HG02970 (cell line): ENCODE data around the gene CCDC93.
"Not testable (repeated sequence)": the region's sequence is repeated elsewhere in the genome, so short reads cannot be mapped to it uniquely, and the experiment has no call there.

Experiments used
- ATAC-seq: cut with Tn5 transposase; IDR thresholded peaks from one replicate; pipeline ENCODE4 v1.9.1; 2021; ENCODE audit warnings: mild to moderate bottlenecking, moderate library complexity, moderate number of reproducible peaks; ENCODE audit not compliant: unreplicated experiment, low FRiP score

CCDC93 gene

DNA sequence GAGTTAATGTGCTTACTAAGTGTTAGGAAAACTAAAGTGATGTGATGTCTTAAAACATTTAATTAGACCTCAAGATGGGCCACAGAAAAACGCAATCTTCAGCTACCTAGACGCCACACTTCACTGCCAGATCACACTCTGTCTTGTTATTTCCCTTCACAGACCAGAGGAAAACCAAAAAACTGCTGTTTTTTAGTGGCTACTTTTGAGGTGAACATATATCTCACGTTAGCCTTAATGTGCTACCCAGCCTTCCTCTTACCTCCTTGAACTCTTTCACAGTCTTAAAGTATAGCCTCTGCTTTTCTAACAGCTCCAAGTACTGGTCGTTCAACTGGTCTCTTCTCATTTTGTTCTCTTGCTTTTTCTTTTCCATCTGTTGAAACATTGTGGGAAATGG, 83.1 kb downstream of the CCDC93 start:
- ATAC-seq: no peak

DNA sequence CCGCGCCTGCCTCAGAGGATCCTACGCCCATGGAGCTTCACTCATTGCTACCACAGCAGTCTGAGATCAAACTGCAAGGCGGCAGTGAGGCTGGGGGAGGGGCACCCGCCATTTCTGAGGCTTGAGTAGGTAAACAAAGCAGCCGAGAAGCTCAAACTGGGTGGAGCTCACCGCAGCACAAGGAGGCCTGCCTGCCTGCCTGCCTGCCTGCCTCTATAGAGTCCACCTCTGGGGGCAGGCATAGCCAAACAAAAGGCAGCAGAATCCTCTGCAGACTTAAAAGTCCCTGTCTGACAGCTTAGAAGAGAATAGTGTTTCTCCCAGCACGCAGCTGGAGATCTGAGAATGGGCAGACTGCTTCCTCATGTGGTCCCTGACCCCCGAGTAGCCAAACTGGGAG, 90.4 kb downstream of the CCDC93 start:
- not testable (repeated sequence) for ATAC-seq

DNA sequence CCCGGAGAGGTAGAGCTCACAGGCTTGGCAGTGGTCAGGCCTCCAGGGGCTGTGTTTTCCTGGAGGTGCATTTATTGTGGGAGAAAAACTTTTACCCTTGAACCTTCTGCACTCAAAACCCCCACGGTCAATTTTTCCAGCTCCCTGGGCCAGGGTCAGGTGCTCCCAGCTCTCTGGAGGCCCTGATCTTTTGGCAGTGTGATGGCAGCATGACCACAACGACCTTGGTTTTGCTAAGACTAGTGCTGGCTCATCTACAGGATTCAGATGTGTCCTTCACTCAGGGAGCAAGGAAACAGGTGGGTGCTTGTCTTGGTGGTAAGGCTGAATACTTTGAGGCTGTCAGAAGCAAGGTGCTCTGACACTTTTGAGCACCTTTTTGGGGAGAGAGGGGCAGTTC, 92.3 kb downstream of the CCDC93 start:
- ATAC-seq: no peak

GRCh38 chr2:117918608-117919007, 95.3 kb downstream of the CCDC93 start:
- ATAC-seq: no peak

GRCh38 chr2:117917223-117917917, 96.5 kb downstream of the CCDC93 start:
- ATAC-seq: no peak

DNA sequence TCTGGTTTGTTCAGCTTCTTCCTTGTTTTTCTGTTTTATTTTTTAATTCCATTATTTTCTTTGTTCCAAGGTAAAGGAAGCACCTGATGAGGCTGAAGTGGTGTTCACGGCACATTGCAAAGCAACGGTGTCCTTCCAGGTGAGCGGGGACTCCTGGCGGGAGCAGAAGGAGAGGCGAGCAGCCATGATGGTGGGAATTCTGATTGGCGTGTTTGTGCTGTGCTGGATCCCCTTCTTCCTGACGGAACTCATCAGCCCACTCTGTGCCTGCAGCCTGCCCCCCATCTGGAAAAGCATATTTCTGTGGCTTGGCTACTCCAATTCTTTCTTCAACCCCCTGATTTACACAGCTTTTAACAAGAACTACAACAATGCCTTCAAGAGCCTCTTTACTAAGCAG, 110.9 kb downstream of the CCDC93 start:
- ATAC-seq: no peak

- ATAC-seq: no peak
Measured at GRCh38 chr2:117888897-117889296, 125.0 kb downstream of the CCDC93 start.

DNA sequence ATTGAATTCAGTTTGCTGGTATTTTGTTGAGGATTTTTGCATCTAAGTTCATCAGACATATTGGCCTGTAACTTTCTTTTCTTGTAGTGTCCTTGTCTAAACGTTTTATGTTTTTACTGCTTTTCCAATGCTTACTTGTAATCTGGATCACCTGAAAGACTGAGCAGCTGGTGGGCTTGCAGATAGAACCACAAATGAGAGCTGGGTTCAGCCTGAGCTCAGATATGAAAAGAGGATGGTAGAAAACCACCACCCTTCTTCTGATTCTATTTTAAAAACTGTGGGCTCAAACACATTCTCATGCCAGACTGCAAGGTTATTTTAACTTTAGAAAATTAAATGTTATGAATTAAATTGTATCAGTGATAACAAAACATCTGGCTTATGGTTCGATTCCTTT, 128.6 kb downstream of the CCDC93 start:
- ATAC-seq: no peak

DNA sequence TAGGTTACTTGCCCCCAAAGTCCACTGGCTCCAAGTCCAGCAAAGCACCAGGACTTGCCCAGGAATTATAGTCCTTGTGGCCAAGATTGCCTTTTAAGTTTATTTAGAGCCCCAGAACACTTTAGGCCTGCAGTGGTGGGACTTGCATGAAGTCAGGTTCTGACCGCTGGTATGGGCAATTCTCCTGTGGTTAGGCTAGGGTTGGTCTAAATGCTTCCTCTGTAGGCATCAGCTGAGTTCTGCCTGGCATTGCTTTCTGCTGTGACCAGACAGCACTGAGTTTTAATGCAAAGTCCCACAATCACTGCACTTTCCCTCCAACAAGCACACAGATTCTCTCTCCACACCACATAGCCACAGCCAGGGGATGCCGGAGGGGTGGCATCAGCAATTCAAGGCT, 134.9 kb downstream of the CCDC93 start:
- no peak for ATAC-seq

DNA sequence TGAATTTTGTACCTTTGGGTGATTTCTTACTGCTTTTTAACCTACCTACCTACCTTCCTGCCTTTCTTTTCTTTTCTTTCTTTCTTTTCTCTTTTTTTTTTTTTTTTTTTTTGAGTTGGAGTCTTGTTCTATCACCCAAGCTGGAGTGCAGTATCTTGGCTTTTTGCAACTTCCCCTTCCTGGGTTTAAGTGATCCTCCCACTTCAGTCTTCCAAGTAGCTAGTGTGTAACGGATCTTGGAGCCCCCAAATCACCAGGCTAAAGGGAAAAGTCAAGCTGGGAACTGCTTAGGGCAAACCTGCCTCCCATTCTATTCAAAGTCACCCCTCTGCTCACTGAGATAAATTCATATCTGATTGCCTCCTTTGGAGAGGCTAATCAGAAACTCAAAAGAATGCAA, 138.1 kb downstream of the CCDC93 start:
- ATAC-seq: no peak
